ENCODE measurements around the gene XNDC1N. TPM values are rescaled to one million over a fixed set of nuclear protein-coding genes. Genes with fewer than 3 reads are reported as not detected.

XNDC1N gene
- total RNA-seq, 1 donor from 2014 or later = 6.6 TPM

GRCh38 chr11:71929491-71929890, 1.1 kb upstream of the XNDC1N start:
- peak overlapping the region; percentile 97 for H3K4me3 Mint-ChIP-seq
- H3K4me2 ChIP-seq = peak overlapping the region; percentile 96
- H2AFZ ChIP-seq (replicated peaks) = no peak overlapping the region
- peaks cover 2% of the 10 kb centered on the region for H3K36me3 Mint-ChIP-seq
- H3K36me3 ChIP-seq = no peaks in the 10 kb centered on the region
- peak overlapping the region; percentile 71 for H3K9ac ChIP-seq
- H3F3A ChIP-seq (ENCODE audit: low read depth) = no peaks in the 10 kb centered on the region
- H3K27ac Mint-ChIP-seq = peak overlapping the region; percentile 100
- H3K27me3 Mint-ChIP-seq (ENCODE audit: insufficient read depth, low read depth) = peaks cover 5% of the 10 kb centered on the region
- peaks cover 74% of the 10 kb centered on the region for H3K79me2 ChIP-seq (ENCODE audit: low read depth)
- H3K27me3 ChIP-seq = no peaks in the 10 kb centered on the region
- peaks cover 13% of the 10 kb centered on the region for H3K4me1 ChIP-seq
- no peak for DNase-seq (ENCODE audit: low spot score)
- no peaks in the 10 kb centered on the region for H3K9me3 ChIP-seq (ENCODE audit: low read depth)
- TF ChIP-seq EZH2 (IDR thresholded peaks at IDR 0.05) (no peak), EZH2phosphoT487 (IDR thresholded peaks at IDR 0.05) (no peak), CTCF (IDR thresholded peaks at IDR 0.05) (no peak)
- H3K4me1 Mint-ChIP-seq = peaks cover 24% of the 10 kb centered on the region
- H3K4me3 ChIP-seq = peak overlapping the region; percentile 81
- no peaks in the 10 kb centered on the region for H3K9me3 Mint-ChIP-seq
- peaks cover 41% of the 10 kb centered on the region for H4K20me1 ChIP-seq (ENCODE audit: low read depth)
- H3K27ac ChIP-seq = no peak overlapping the region

- H3K27ac ChIP-seq = peak within 1 kb of the TSS; percentile 90
- H3K9me3 ChIP-seq (ENCODE audit: low read depth) = no peaks in the 10 kb centered on the region
- H3F3A ChIP-seq (ENCODE audit: low read depth) = no peaks in the 10 kb centered on the region
- H3K4me1 Mint-ChIP-seq = peaks cover 24% of the 10 kb centered on the region
- peak; percentile 98 for DNase-seq (ENCODE audit: low spot score)
- peaks cover 2% of the 10 kb centered on the region for H3K36me3 Mint-ChIP-seq
- no peaks in the 10 kb centered on the region for H3K27me3 ChIP-seq
- peak within 1 kb of the TSS; percentile 81 for H3K4me3 ChIP-seq
- H3K4me1 ChIP-seq = peaks cover 13% of the 10 kb centered on the region
- no peaks in the 10 kb centered on the region for H3K9me3 Mint-ChIP-seq
- H3K27me3 Mint-ChIP-seq (ENCODE audit: insufficient read depth, low read depth) = peaks cover 5% of the 10 kb centered on the region
- H3K27ac Mint-ChIP-seq = peak within 1 kb of the TSS; percentile 100
- peaks cover 35% of the 10 kb centered on the region for H4K20me1 ChIP-seq (ENCODE audit: low read depth)
- H3K9ac ChIP-seq = peak within 1 kb of the TSS; percentile 82
- peak within 1 kb of the TSS; percentile 96 for H3K4me2 ChIP-seq
- H2AFZ ChIP-seq (replicated peaks) = peak within 1 kb of the TSS; percentile 100
- H3K79me2 ChIP-seq (ENCODE audit: low read depth) = peaks cover 68% of the 10 kb centered on the region
- no peaks in the 10 kb centered on the region for H3K36me3 ChIP-seq
- H3K4me3 Mint-ChIP-seq = peak within 1 kb of the TSS; percentile 97
- TF ChIP-seq EZH2phosphoT487 (IDR thresholded peaks at IDR 0.05) (no peak), CTCF (IDR thresholded peaks at IDR 0.05) (no peak), EZH2 (IDR thresholded peaks at IDR 0.05) (no peak)
Measured at GRCh38 chr11:71928737-71929443, 496 bp upstream of the XNDC1N start, which contains the start of gene RNF121. Gene RNF121 (plus strand): TSS chr11:71929046. CDS start chr11:71929062, 16 bp downstream.

GRCh38 chr11:71917646-71918140, 10.7 kb downstream of the XNDC1N start:
- H3K36me3 ChIP-seq = no peaks in the 10 kb centered on the region
- H3K9ac ChIP-seq = no peak overlapping the region
- H3K27ac ChIP-seq = no peak overlapping the region
- H3K4me1 ChIP-seq = no peaks in the 10 kb centered on the region
- TF ChIP-seq EZH2phosphoT487 (IDR thresholded peaks at IDR 0.05) (no peak), CTCF (IDR thresholded peaks at IDR 0.05) (no peak), EZH2 (IDR thresholded peaks at IDR 0.05) (no peak)
- H3K9me3 ChIP-seq (ENCODE audit: low read depth) = no peaks in the 10 kb centered on the region
- Mint-ChIP-seq H3K4me1 (no peaks in the 10 kb centered on the region), H3K4me3 (no peak overlapping the region), H3K9me3 (no peaks in the 10 kb centered on the region), H3K27ac (no peak overlapping the region), H3K27me3 (ENCODE audit: insufficient read depth, low read depth) (no peaks in the 10 kb centered on the region), H3K36me3 (peaks cover 9% of the 10 kb centered on the region)
- H3K4me3 ChIP-seq = no peak overlapping the region
- no peak for DNase-seq (ENCODE audit: low spot score)
- H3K79me2 ChIP-seq (ENCODE audit: low read depth) = no peaks in the 10 kb centered on the region
- H3K27me3 ChIP-seq = no peaks in the 10 kb centered on the region
- no peak overlapping the region for H2AFZ ChIP-seq (replicated peaks)
- H3K4me2 ChIP-seq = no peak overlapping the region
- H3F3A ChIP-seq (ENCODE audit: low read depth) = no peaks in the 10 kb centered on the region
- H4K20me1 ChIP-seq (ENCODE audit: low read depth) = no peaks in the 10 kb centered on the region

Measured in neural progenitor cell (in vitro differentiated cells).